HEK293T (cell line): ENCODE measurements around the gene FBXW7.

Experiments
- BHLHE40 ChIP-seq: fragments of 450-650 bp; IDR thresholded peaks from 2 replicates; pipeline ENCODE4 v1.6.1; 2016; ENCODE audit warnings: mild to moderate bottlenecking, moderate library complexity, borderline replicate concordance
- CTBP1 ChIP-seq: fragments of 450-650 bp; IDR thresholded peaks from 2 replicates; pipeline ENCODE4 v1.6.1; 2016; ENCODE audit warnings: borderline replicate concordance
- ELF4 ChIP-seq: fragments of 450-650 bp; IDR thresholded peaks from 2 replicates; pipeline ENCODE4 v1.6.1; 2017; ENCODE audit warnings: antibody characterized with exemption
- FOXK2 ChIP-seq: fragments of 450-650 bp; IDR thresholded peaks from 2 replicates; pipeline ENCODE4 v1.6.1; 2016; ENCODE audit warnings: mild to moderate bottlenecking
- L3MBTL2 ChIP-seq: fragments of 450-650 bp; conservative IDR thresholded peaks from 2 replicates; pipeline ENCODE4 v1.6.1; 2016; ENCODE audit warnings: mild to moderate bottlenecking
- NFRKB ChIP-seq: fragments of 450-650 bp; IDR thresholded peaks from 2 replicates; pipeline ENCODE4 v1.6.1; 2016; ENCODE audit warnings: mild to moderate bottlenecking, moderate library complexity
- ZNF384 ChIP-seq: fragments of 450-650 bp; IDR thresholded peaks from 2 replicates; pipeline ENCODE4 v1.6.1; 2016

- TF ChIP-seq ELF4 (no peak), BHLHE40 (no peak), FOXK2 (no peak), CTBP1 (no peak), L3MBTL2 (no peak), NFRKB (no peak), ZNF384 (no peak)
Observed at GRCh38 chr4:152321398-152321797, 214.5 kb downstream of the FBXW7 start.
